Activated CD8-positive, alpha-beta memory T cell treated with anti-CD3 and anti-CD28 coated beads for 48 hours (primary cell): Measurements from ENCODE around the gene VCP.
"Not testable (repeated sequence)": the region's sequence is repeated elsewhere in the genome, so short reads cannot be mapped to it uniquely, and the experiment has no call there.

Source experiments
- DNase-seq, 3 experiments: peaks; one replicate each; pipeline ENCODE4 v3.0.0-alpha.2; 2020; ENCODE audit warnings: low read depth in 2 of 3, low spot score in 2 of 3

Gene VCP

DNA sequence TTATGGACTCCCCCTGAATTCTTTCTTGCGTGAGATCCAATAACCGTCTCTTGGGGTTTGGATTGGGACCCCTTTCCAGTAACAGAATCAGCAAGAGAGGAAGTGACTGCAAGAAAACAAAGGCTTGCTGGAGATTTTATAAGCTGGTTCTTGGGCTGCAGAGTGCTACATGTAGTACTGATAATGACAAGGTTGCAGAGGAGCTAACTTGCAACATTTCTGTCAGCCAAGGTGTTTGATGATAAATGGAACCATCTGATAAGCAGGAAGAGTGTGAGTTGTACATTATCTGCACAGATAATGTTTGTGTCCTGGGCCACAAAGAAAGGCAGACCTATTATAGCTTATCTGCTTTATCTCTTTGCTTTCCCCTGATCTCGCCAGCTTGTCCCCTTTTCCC lies 45.8 kb downstream of the VCP start:
- DNase-seq, result no peak

DNA sequence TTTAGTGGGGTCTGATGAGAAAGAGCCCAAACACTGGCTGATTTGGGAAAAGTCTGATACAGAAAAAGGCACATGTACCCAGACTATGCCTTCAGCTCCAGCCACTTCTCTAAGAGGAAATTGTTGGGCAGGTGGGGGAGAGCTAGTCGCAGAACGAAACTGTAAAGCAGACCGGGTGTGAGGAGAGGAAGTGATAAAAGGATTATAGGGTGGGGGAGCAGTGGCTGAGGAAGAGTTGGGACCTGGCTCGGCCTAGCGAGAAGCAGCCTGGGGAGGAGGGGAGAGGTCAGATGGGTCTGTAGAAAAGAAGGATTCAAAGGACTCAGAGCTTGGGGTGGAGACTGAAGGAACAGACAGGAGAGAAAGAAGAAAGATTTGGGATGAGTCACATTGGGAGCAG lies 49.0 kb downstream of the VCP start:
- DNase-seq, result not testable (repeated sequence)

DNA sequence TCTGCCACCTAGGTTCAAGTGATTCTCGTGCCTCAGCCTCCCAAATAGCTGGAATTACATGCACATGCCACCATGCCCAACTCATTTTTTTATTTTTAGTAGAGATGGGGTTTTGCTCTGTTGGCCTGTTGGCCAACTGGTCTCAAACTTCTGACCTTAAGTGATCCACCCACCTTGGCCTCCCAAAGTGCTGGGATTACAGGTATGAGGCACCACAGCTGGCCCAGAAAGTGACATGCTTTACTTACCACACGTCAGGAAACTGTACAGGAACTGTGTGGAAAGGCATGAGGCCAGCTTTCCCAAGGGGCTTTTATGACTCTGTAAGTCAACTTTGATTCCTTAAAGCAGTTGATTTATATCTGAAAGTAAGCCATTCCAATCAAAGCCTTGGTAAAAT lies 57.9 kb downstream of the VCP start:
- DNase-seq, result no peak

DNA sequence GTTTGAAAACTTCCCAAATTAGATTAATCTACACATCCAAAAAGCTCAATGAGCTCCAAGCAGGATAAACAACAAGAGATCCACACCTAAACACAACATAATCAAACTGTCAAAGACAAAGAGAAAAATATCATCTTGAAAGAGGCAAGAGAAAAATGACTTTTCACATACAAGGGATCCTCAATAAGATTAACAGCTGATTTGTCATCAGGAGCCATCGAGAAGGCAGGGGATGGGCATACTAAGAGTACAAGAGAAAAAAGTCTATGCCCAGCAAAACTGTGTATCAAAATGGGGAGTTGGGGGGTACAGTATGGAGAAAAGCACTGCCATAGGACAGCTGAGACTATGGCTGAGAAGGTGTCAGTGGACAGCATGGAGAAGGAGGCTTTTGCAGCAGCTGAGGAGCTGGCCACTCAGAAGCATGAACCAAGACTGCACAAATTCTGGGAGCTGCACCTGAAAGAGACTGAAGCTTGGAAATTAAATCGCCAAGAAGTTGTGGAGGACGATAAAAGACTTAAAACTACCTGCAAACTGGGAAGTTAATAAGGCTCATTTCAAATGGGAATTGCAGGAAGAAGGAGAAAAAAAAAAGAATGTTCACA lies 62.0 kb downstream of the VCP start:
- no peak for DNase-seq
